Measurements from ENCODE around the gene VTA1.

The VTA1 gene

GRCh38 chr6:142262231-142262630 lies 115.2 kb downstream of the VTA1 start:
- H3K4me1 Mint-ChIP-seq = no peaks in the 10 kb centered on the region
- peaks cover 2% of the 10 kb centered on the region for H3K27me3 Mint-ChIP-seq

GRCh38 chr6:142265476-142265875 lies 118.4 kb downstream of the VTA1 start:
- H3K9me3 Mint-ChIP-seq = no peaks in the 10 kb centered on the region
- H3K27me3 Mint-ChIP-seq = peaks cover 7% of the 10 kb centered on the region
- ATAC-seq (replicated peaks; ENCODE audit: extremely low read depth, poor library complexity, severe bottlenecking) = no peak
- no peak overlapping the region for H3K4me3 Mint-ChIP-seq
- H3K4me1 Mint-ChIP-seq = no peaks in the 10 kb centered on the region
- DNase-seq (ENCODE audit: low spot score in 2 of 2) = no peak
- no peak overlapping the region for H3K27ac Mint-ChIP-seq (ENCODE audit: low read depth)
- no peaks in the 10 kb centered on the region for H3K36me3 Mint-ChIP-seq (ENCODE audit: insufficient read depth)

More at GRCh38 chr6:142262231-142262630, 115.2 kb downstream of the VTA1 start:
- ATAC-seq (replicated peaks; ENCODE audit: extremely low read depth, poor library complexity, severe bottlenecking) (no peak), DNase-seq (ENCODE audit: low spot score in 2 of 2) (no peak)
- H3K27ac Mint-ChIP-seq (ENCODE audit: low read depth) = no peak overlapping the region
- no peaks in the 10 kb centered on the region for H3K9me3 Mint-ChIP-seq
- no peak overlapping the region for H3K4me3 Mint-ChIP-seq
- H3K36me3 Mint-ChIP-seq (ENCODE audit: insufficient read depth) = no peaks in the 10 kb centered on the region

GRCh38 chr6:142266060-142266459 lies 119.0 kb downstream of the VTA1 start:
- no peaks in the 10 kb centered on the region for H3K4me1 Mint-ChIP-seq
- no peaks in the 10 kb centered on the region for H3K9me3 Mint-ChIP-seq
- ATAC-seq (replicated peaks; ENCODE audit: extremely low read depth, poor library complexity, severe bottlenecking) (no peak), DNase-seq (ENCODE audit: low spot score in 2 of 2) (no peak)
- no peak overlapping the region for H3K27ac Mint-ChIP-seq (ENCODE audit: low read depth)
- no peak overlapping the region for H3K4me3 Mint-ChIP-seq
- peaks cover 7% of the 10 kb centered on the region for H3K27me3 Mint-ChIP-seq
- no peaks in the 10 kb centered on the region for H3K36me3 Mint-ChIP-seq (ENCODE audit: insufficient read depth)

- Mint-ChIP-seq H3K27ac (ENCODE audit: low read depth) (no peak overlapping the region), H3K36me3 (ENCODE audit: insufficient read depth) (no peaks in the 10 kb centered on the region), H3K27me3 (peaks cover 57% of the 10 kb centered on the region), H3K4me1 (no peaks in the 10 kb centered on the region), H3K4me3 (no peak overlapping the region), H3K9me3 (no peaks in the 10 kb centered on the region)
- DNase-seq (ENCODE audit: low spot score in 2 of 2) (no peak), ATAC-seq (replicated peaks; ENCODE audit: extremely low read depth, poor library complexity, severe bottlenecking) (no peak)
These were observed 124.4 kb downstream of the VTA1 start for GRCh38 chr6:142271476-142271875.

All from central memory CD8-positive, alpha-beta T cell (primary cell).